Thyroid gland (tissue), 4 donors: ENCODE measurements around the gene PARD3. TPM values are rescaled to one million over a fixed set of nuclear protein-coding genes. Genes with fewer than 3 reads are reported as not detected.

ENCODE experiments used
- DNase-seq, 2 donors: peaks; one replicate each; pipeline ENCODE4 v3.0.0-alpha.2; 2019
- H3K27ac ChIP-seq, 3 donors: fragments of 200-600 bp; sonication (generic); 1 replicate in 2 of 3; 2 replicates in 1 of 3; pipeline ENCODE4 v1.5.1; 2016 to 2019; ENCODE audit warnings: mild to moderate bottlenecking in 1 of 3, moderate library complexity in 1 of 3
- H3K27me3 ChIP-seq: fragments of 200-600 bp; sonication (generic); one replicate; pipeline ENCODE4 v1.5.1; 2019
- H3K36me3 ChIP-seq, 2 donors: fragments of 200-600 bp; sonication (generic); one replicate each; pipeline ENCODE4 v1.5.1; 2016 to 2019
- H3K4me1 ChIP-seq, 2 donors: fragments of 200-600 bp; sonication (generic); one replicate each; pipeline ENCODE4 v1.5.1; 2017 to 2019
- H3K4me3 ChIP-seq, 3 donors: fragments of 200-600 bp; sonication (generic); replicated peaks in 1 of 3; 1 replicate in 2 of 3; 2 replicates in 1 of 3; pipeline ENCODE4 v1.5.1; 2016; ENCODE audit warnings: mild to moderate bottlenecking in 1 of 3
- H3K9me3 ChIP-seq: fragments of 200-600 bp; sonication (generic); one replicate; pipeline ENCODE4 v1.5.1; 2017
- CTCF ChIP-seq, 6 experiments: fragments of 200-600 bp in 3 of 6; fragments of 450-650 bp in 3 of 6; sonication (generic) in 3 of 6; IDR thresholded peaks; one replicate each; pipeline ENCODE4 v1.5.1; 2016 to 2019; ENCODE audit warnings: antibody characterized with exemption in 6 of 6, mild to moderate bottlenecking in 2 of 6, inconsistent platforms in 1 of 6, moderate library complexity in 1 of 6
- POLR2A ChIP-seq, 2 donors: fragments of 450-650 bp; IDR thresholded peaks; one replicate each; pipeline ENCODE4 v1.6.1; 2017; ENCODE audit warnings: antibody characterized with exemption in 2 of 2, mild to moderate bottlenecking in 2 of 2, moderate library complexity in 1 of 2
- WGBS, 2 donors: methylation state at CpG; one replicate each; pipeline ENCODE4 v1.1.5; 2017; 5-methylcytosine and 5-hydroxymethylcytosine counted together
- intact Hi-C: fragments of 100-400 bp; cut with DNase I; formaldehyde crosslinking; loops from one replicate; pipeline ENCODE4 v1.15.1; 2023
- total RNA-seq, 4 donors: library from RNA; depleted of rRNA; stranded (reverse); fragments of >200 nt; gene quantifications; one replicate each; pipeline ENCODE4 v1.2.3, GENCODE V29; 2016

Gene PARD3
- total RNA-seq, 4 donors from 2014 or later, result 48.6 to 88.4 (median 57.7) TPM

GRCh38 chr10:34181553-34182300, 633.4 kb downstream of the PARD3 start:
- no peak overlapping the region for H3K4me3 ChIP-seq
- intact Hi-C loops, result no loop called here
- no peaks in the 10 kb centered on the region for H3K9me3 ChIP-seq
- TF ChIP-seq POLR2A (IDR thresholded peaks at IDR 0.05) (no peak), CTCF (IDR thresholded peaks at IDR 0.05) (no peak)
- H3K4me1 ChIP-seq, result peaks cover 41 to 45% of the 10 kb centered on the region in 2 donors
- 69 to 71% methylated on average over 10 of the region's 10 CpGs for WGBS, 2 donors
- H3K27ac ChIP-seq, result no peak overlapping the region
- no peaks in the 10 kb centered on the region for H3K27me3 ChIP-seq
- H3K36me3 ChIP-seq, result no peaks in the 10 kb centered on the region
- DNase-seq, result peak; percentile 3 to 8

- H3K27ac ChIP-seq, result no peak overlapping the region
- intact Hi-C loops, result no loop called here
- H3K4me3 ChIP-seq, result no peak overlapping the region
- no peaks in the 10 kb centered on the region for H3K9me3 ChIP-seq
- no peak for TF ChIP-seq POLR2A (IDR thresholded peaks at IDR 0.05)
- no peak for TF ChIP-seq CTCF (IDR thresholded peaks at IDR 0.05)
- no peaks in the 10 kb centered on the region for H3K27me3 ChIP-seq
- WGBS, 2 donors, result 83 to 88% methylated on average over 2 of the region's 2 CpGs
- H3K4me1 ChIP-seq, result peaks cover 41 to 42% of the 10 kb centered on the region in 2 donors
- no peaks in the 10 kb centered on the region for H3K36me3 ChIP-seq
- DNase-seq, result no peak
These were observed 634.3 kb downstream of the PARD3 start for GRCh38 chr10:34180749-34181148.

- TF ChIP-seq CTCF (IDR thresholded peaks at IDR 0.05) (no peak), POLR2A (IDR thresholded peaks at IDR 0.05) (no peak)
These were observed 635.8 kb downstream of the PARD3 start for GRCh38 chr10:34179280-34179679.

GRCh38 chr10:34178756-34179155, 636.3 kb downstream of the PARD3 start:
- Histone ChIP-seq H3K9me3 (no peaks in the 10 kb centered on the region), H3K4me1 (peaks cover 25% of the 10 kb centered on the region in 2 donors), H3K27me3 (no peaks in the 10 kb centered on the region), H3K36me3 (no peaks in the 10 kb centered on the region), H3K4me3 (no peak overlapping the region), H3K27ac (no peak overlapping the region)
- no peak for TF ChIP-seq POLR2A (IDR thresholded peaks at IDR 0.05)
- no peak for TF ChIP-seq CTCF (IDR thresholded peaks at IDR 0.05)
- DNase-seq, result no peak
- intact Hi-C loops, result no loop called here
- WGBS, 2 donors, result 71 to 80% methylated on average over 3 of the region's 3 CpGs

More at GRCh38 chr10:34179280-34179679, 635.8 kb downstream of the PARD3 start:
- H3K9me3 ChIP-seq, result no peaks in the 10 kb centered on the region
- WGBS, 2 donors, result 79 to 85% methylated on average over 3 of the region's 3 CpGs
- no peak overlapping the region for H3K27ac ChIP-seq
- H3K4me3 ChIP-seq, result no peak overlapping the region
- DNase-seq, result no peak
- H3K27me3 ChIP-seq, result no peaks in the 10 kb centered on the region
- no peaks in the 10 kb centered on the region for H3K36me3 ChIP-seq
- peaks cover 30% of the 10 kb centered on the region in 2 donors for H3K4me1 ChIP-seq
- intact Hi-C loops, result no loop called here

- TF ChIP-seq CTCF (IDR thresholded peaks at IDR 0.05) (no peak), POLR2A (IDR thresholded peaks at IDR 0.05) (no peak)
- Histone ChIP-seq H3K27me3 (no peaks in the 10 kb centered on the region), H3K4me1 (peaks cover 19% of the 10 kb centered on the region in 2 donors), H3K4me3 (no peak overlapping the region), H3K27ac (no peak overlapping the region), H3K9me3 (no peaks in the 10 kb centered on the region), H3K36me3 (no peaks in the 10 kb centered on the region)
- no peak for DNase-seq
- intact Hi-C loops, result no loop called here
- 86 to 91% methylated on average over 4 of the region's 4 CpGs for WGBS, 2 donors
These were observed 636.9 kb downstream of the PARD3 start for GRCh38 chr10:34178196-34178595.
